ENCODE data around the gene UBTF.

Gene UBTF, protein sequence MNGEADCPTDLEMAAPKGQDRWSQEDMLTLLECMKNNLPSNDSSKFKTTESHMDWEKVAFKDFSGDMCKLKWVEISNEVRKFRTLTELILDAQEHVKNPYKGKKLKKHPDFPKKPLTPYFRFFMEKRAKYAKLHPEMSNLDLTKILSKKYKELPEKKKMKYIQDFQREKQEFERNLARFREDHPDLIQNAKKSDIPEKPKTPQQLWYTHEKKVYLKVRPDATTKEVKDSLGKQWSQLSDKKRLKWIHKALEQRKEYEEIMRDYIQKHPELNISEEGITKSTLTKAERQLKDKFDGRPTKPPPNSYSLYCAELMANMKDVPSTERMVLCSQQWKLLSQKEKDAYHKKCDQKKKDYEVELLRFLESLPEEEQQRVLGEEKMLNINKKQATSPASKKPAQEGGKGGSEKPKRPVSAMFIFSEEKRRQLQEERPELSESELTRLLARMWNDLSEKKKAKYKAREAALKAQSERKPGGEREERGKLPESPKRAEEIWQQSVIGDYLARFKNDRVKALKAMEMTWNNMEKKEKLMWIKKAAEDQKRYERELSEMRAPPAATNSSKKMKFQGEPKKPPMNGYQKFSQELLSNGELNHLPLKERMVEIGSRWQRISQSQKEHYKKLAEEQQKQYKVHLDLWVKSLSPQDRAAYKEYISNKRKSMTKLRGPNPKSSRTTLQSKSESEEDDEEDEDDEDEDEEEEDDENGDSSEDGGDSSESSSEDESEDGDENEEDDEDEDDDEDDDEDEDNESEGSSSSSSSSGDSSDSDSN

GRCh38 chr17:44219616-44220212 lies at the start of gene UBTF:
UBTF (minus strand) TSS chr17:44219675; CDS start chr17:44218229, 1,446 bp downstream.
- peak; percentile 69 for DNase-seq (ENCODE audit: low read depth)
- H3K4me3 ChIP-seq (ENCODE audit: low read length): peak within 1 kb of the TSS; percentile 80
- TF ChIP-seq, protein P1, sequence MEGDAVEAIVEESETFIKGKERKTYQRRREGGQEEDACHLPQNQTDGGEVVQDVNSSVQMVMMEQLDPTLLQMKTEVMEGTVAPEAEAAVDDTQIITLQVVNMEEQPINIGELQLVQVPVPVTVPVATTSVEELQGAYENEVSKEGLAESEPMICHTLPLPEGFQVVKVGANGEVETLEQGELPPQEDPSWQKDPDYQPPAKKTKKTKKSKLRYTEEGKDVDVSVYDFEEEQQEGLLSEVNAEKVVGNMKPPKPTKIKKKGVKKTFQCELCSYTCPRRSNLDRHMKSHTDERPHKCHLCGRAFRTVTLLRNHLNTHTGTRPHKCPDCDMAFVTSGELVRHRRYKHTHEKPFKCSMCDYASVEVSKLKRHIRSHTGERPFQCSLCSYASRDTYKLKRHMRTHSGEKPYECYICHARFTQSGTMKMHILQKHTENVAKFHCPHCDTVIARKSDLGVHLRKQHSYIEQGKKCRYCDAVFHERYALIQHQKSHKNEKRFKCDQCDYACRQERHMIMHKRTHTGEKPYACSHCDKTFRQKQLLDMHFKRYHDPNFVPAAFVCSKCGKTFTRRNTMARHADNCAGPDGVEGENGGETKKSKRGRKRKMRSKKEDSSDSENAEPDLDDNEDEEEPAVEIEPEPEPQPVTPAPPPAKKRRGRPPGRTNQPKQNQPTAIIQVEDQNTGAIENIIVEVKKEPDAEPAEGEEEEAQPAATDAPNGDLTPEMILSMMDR (conservative IDR thresholded peaks at IDR 0.05; ENCODE audit: low read length): no peak

GRCh38 chr17:44268709-44269534 lies 49.4 kb upstream of the UBTF start:
- no peak overlapping the region for H3K4me3 ChIP-seq (ENCODE audit: low read length)
- DNase-seq (ENCODE audit: low read depth): no peak
- TF ChIP-seq, protein P1 (conservative IDR thresholded peaks at IDR 0.05; ENCODE audit: low read length): no peak

DNA sequence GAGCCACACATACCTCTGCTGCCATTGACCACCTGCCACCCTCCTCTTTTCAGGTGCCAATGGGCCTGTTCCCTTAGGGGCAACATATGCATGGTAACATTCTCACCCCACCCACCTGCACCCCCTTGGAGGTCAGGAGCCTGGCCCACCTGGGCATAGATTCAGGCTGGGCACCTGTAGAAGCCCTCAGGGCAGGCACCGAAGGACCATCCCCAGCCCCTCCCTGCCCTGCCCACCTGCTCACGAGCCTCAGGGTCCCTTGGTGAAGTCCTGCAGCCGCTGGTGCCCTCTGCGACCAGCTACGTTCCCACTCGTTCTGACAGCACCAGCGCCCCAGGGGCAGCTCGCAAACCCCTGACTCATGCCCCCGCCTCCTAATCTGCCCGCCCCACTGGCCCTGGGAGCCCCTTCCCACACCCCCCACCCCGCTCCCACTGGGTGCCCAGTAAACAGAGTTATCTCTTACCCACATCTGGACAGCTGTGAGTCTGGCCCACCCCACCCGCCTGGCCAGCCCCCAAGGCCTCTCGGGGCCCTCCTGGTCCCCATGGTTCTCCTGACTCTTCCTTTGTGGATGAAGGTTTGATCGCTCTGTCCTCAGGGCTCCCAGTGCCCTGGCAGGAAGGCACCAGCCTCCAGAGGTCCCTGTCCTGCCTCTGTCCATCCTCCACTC lies 48.5 kb upstream of the UBTF start, which contains the start of gene SLC4A1:
Gene SLC4A1, minus strand, starts transcription at position 318 of the 673 bp plus-strand sequence. CDS start 5,269 bp downstream, outside the sequence.
- H3K4me3 ChIP-seq (ENCODE audit: low read length): no peak within 1 kb of the TSS
- TF ChIP-seq, protein P1 (conservative IDR thresholded peaks at IDR 0.05; ENCODE audit: low read length): no peak
- DNase-seq (ENCODE audit: low read depth): no peak

DNA sequence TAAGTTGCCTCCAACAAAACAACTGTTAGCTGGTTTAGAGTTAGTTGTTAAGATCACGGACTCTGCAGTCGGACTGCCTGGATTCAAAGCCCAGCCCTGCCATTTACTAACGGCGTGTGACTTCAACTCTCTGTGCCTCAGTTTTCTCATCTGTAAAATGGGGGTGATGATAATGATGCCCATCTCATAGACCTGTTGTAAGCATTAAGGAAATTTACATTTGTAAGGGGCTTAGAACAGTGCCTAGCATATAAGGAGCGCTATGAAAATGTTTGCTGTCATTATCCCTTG lies 47.6 kb upstream of the UBTF start:
- TF ChIP-seq, protein P1 (conservative IDR thresholded peaks at IDR 0.05; ENCODE audit: low read length): no peak
- H3K4me3 ChIP-seq (ENCODE audit: low read length): no peak overlapping the region
- no peak for DNase-seq (ENCODE audit: low read depth)

- no peak for DNase-seq (ENCODE audit: low read depth)
Observed at GRCh38 chr17:44266402-44267164, 47.1 kb upstream of the UBTF start.

More at GRCh38 chr17:44266402-44267164, 47.1 kb upstream of the UBTF start:
- no peak overlapping the region for H3K4me3 ChIP-seq (ENCODE audit: low read length)
- TF ChIP-seq, protein P1 (conservative IDR thresholded peaks at IDR 0.05; ENCODE audit: low read length): no peak

Measured in AG10803 (cell line).